ENCODE results near the gene CCNI2. TPM values are rescaled to one million over a fixed set of nuclear protein-coding genes. Genes with fewer than 3 reads are reported as not detected.
"Not testable (repeated sequence)": the region's sequence is repeated elsewhere in the genome, so short reads cannot be mapped to it uniquely, and the experiment has no call there.

The CCNI2 gene
- total RNA-seq, 1 donor from 2014 or later = 0.16 TPM

DNA sequence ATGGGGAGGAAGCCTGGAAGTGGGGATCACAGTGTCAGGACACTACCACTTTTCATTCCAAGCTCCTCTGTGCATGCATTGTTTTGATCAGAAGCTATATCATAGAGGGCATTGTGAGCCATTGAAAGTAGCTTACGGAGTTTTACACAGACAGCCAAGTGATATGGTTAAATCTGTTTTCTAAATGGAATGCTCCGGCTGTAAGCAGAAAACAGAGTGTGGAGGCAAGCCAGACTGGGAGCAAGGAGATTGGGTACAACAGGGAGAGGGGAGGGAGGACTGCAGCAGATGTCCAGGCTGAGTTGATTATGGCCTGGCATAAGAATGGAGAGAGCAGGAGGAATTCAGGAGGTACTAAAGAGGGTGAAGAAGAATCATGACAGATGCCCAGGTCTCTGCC lies 50.4 kb downstream of the CCNI2 start:
- intact Hi-C loops (cut with DNase I) = no loop called here
- DNase-seq (ENCODE audit: missing footprints) (no peak), ATAC-seq (no peak)

DNA sequence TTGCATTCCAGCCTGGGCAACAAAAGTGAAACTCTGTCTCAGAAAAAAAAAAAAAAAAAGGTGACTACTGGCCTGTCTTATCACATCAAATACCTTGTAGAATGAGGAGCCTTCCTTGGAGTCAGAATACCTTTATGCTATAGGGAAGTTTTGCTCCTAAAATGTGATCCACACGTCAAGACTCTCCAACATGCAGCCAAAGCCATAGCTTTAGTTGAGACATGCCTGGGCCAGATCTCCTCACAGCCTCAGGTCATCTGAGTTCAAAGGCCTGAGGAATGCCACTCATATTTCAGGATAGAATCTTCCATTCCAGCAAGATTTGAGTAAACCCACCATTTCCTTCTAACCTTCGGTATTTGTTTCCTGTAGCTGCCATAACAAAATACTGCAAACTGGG lies 52.2 kb downstream of the CCNI2 start:
- ATAC-seq (no peak), DNase-seq (ENCODE audit: missing footprints) (no peak)
- intact Hi-C loops (cut with DNase I) = no loop called here

DNA sequence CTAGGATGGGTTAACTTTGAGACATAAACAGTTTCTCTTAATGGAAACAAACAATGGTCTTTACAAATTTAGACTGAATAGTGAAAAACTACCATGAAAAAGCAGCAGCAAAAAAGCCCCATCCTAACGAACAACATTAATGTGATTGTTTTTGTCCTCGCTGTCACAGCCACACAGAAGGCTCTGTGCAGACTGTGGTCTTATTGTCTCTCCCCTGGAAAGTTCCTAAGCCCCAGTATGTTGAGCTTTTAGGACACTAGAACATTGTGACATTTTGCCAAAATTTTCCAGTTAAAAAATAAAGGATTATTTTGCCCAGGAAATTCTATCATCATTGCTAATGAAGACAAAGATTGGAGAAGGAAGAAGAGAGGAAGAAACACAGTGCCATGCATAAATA lies 53.3 kb downstream of the CCNI2 start:
- DNase-seq (ENCODE audit: missing footprints) (no peak), ATAC-seq (no peak)
- intact Hi-C loops (cut with DNase I) = no loop called here

DNA sequence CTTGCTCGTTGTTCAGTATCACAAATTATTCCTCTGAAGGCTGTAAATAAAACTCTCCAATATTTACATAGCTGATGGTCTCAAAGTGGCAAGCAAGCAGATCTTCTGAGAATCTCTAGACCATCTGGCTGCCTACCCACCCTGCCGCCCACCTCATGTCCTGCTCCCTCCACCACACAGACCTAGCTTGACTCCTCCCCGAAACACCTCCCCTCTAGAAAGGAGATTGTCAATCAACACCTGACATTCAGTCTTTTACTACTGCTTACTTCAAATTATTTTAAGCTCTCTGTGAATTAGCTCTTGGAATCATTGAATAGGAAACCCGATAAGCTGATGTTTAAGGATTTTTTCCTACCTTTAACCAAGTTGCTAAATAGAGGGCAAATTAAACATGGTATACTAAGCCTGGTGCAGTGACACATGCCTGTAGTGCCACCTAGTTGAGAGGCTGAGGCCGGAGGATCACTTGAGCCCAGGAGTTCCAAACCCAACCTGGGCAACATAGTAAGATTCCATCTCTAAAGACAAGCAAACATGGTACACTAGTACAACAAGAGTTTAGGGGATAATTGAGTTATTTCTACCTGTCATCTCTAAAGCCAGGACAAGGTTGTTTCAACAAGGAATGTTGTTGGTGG lies 54.9 kb downstream of the CCNI2 start:
- no peak for DNase-seq (ENCODE audit: missing footprints)
- intact Hi-C loops (cut with DNase I) = no loop called here
- ATAC-seq = no peak

DNA sequence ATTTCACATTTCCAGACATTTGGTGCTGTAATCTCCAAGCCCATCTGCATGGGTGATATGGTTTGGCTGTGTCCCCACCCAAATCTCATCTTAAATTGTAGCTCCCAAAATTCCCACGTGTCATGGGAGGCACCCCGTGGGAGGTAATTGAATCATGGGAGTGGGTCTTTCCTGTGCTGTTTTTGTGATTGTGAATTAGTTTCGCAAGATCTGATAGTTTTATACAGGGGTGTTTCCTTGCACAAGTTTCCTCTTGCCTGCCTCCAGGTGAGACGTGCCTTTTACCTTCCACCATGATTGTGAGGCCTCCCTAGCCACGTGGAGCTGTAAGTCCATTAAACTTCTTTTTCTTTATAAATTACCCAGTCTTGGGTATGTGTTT lies 55.5 kb downstream of the CCNI2 start:
- ATAC-seq; intact Hi-C loops (cut with DNase I); DNase-seq (ENCODE audit: missing footprints): not testable (repeated sequence)

Other genes with a start within 250 kb of the CCNI2 start
- not detected for gene IL5, start 203.9 kb upstream of the CCNI2 start, total RNA-seq
- gene RAD50, start 190.4 kb upstream of the CCNI2 start, total RNA-seq = 31.4 TPM
- gene IL13, start 89.3 kb upstream of the CCNI2 start, total RNA-seq = not detected
- gene IL4, start 73.4 kb upstream of the CCNI2 start, total RNA-seq = not detected
- gene KIF3A, start 9.9 kb upstream of the CCNI2 start, total RNA-seq = 10.2 TPM
- 28.5 TPM for gene SEPTIN8, start 29.8 kb downstream of the CCNI2 start, total RNA-seq
- 0.27 TPM for gene SOWAHA, start 65.9 kb downstream of the CCNI2 start, total RNA-seq
- 5.0 TPM for gene SHROOM1, start 83.2 kb downstream of the CCNI2 start, total RNA-seq
- gene GDF9, start 119.0 kb downstream of the CCNI2 start, total RNA-seq = 0.24 TPM
- gene UQCRQ, start 119.2 kb downstream of the CCNI2 start, total RNA-seq = 1,774 TPM
- 1.1 TPM for gene LEAP2, start 126.2 kb downstream of the CCNI2 start, total RNA-seq
- gene AFF4, start 216.2 kb downstream of the CCNI2 start, total RNA-seq = 29.2 TPM

All from Right ventricle myocardium inferior (tissue), 1 donor.